ENCODE measurements around the gene LENG8.
"Not testable (repeated sequence)": the region's sequence is repeated elsewhere in the genome, so short reads cannot be mapped to it uniquely, and the experiment has no call there.

Gene LENG8

DNA sequence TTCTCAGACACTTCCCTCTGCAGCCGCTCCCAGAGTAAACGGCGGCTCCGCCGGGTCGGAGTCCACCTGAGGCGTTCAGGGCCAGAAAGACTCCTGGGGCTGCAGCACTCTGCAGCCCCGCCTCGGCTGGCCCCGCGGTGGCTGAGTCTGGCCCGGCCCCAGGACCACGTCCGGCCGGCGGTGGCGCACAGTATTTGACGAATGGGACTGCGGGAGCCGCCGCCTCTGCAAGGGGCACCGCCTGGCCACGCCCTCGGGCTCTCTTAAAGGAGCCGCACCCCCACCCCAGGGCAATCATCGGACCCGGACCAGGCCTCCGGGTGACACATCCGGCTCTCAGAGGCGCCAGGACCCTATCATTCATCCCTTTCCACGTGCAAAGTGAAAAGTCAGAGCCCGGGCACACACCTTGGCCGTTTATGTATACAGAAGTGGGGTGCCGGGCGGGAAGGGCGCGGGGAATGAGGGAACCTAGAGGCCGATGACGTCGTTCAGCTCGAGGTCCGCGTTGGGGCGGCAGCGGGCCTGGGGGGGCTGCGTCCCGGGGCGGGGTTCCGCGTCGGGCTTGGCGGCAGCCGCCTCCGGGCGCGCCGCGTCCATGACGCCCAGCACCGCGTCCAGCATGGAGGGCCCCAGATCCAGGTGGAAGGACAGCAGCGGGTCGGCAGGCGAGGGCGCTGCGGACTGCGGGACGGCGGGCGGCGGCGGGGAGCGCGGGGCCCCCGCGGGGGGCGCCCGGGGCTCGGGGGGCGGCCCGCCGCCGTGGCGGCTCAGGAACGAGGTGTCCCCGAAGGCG is 15.8 kb downstream of the LENG8 start:
- peak overlapping the region; percentile 63 for H3K4me3 ChIP-seq (ENCODE audit: low read depth, low read length)
- ChIA-PET CTCF (no interaction called here), POLR2A (no interaction called here)
- DNase-seq (ENCODE audit: low read depth, low spot score), result no peak
- TF ChIP-seq, protein P1, sequence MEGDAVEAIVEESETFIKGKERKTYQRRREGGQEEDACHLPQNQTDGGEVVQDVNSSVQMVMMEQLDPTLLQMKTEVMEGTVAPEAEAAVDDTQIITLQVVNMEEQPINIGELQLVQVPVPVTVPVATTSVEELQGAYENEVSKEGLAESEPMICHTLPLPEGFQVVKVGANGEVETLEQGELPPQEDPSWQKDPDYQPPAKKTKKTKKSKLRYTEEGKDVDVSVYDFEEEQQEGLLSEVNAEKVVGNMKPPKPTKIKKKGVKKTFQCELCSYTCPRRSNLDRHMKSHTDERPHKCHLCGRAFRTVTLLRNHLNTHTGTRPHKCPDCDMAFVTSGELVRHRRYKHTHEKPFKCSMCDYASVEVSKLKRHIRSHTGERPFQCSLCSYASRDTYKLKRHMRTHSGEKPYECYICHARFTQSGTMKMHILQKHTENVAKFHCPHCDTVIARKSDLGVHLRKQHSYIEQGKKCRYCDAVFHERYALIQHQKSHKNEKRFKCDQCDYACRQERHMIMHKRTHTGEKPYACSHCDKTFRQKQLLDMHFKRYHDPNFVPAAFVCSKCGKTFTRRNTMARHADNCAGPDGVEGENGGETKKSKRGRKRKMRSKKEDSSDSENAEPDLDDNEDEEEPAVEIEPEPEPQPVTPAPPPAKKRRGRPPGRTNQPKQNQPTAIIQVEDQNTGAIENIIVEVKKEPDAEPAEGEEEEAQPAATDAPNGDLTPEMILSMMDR (IDR thresholded peaks at IDR 0.05; ENCODE audit: insufficient read depth, low read length, missing control alignments), result no peak

- DNase-seq (ENCODE audit: low read depth, low spot score), result no peak
- TF ChIP-seq, protein P1 (IDR thresholded peaks at IDR 0.05; ENCODE audit: insufficient read depth, low read length, missing control alignments), result no peak
- ChIA-PET CTCF (no interaction called here), POLR2A (no interaction called here)
- H3K4me3 ChIP-seq (ENCODE audit: low read depth, low read length), result no peak overlapping the region
Measured at GRCh38 chr19:54465426-54466109, 16.6 kb downstream of the LENG8 start.

DNA sequence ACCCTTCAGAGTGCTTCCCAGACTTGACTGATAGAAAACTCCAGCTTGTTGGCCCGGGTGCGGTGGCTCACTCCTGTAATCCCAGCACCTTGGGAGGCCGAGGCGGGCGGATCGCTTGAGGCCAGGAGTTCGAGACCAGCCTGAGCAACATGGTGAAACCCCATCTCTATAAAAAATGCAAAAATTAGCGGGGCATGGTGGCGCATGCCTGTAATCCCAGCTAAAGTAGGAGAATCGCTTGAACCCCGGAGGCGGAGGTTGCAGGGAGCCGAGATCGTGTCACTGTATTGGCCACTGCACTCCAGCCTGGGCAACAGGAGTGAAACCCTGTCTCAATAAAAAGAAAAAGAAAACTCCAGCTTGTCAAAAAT is 17.1 kb downstream of the LENG8 start:
- H3K4me3 ChIP-seq (ENCODE audit: low read depth, low read length); POLR2A ChIA-PET; DNase-seq (ENCODE audit: low read depth, low spot score); CTCF ChIA-PET: not testable (repeated sequence)

GRCh38 chr19:54469496-54469934 is 20.5 kb downstream of the LENG8 start:
- POLR2A ChIA-PET, result no interaction called here
- no peak overlapping the region for H3K4me3 ChIP-seq (ENCODE audit: low read depth, low read length)

GRCh38 chr19:54470276-54470887 is 21.4 kb downstream of the LENG8 start:
- TF ChIP-seq, protein P1 (IDR thresholded peaks at IDR 0.05; ENCODE audit: insufficient read depth, low read length, missing control alignments), result no peak
- CTCF ChIA-PET, result interaction anchor here (0.9 to 1.7 kb wide), 3 partner anchors 9 to 618 kb away, joined by 3 read pairs; no protein-coding TSS in a partner anchor
- peak overlapping the region; percentile 59; the same call in 1 of the 2 replicates for H3K4me3 ChIP-seq (ENCODE audit: low read depth, low read length)
- no peak for DNase-seq (ENCODE audit: low read depth, low spot score)
- POLR2A ChIA-PET, result no interaction called here

More at GRCh38 chr19:54469496-54469934, 20.5 kb downstream of the LENG8 start:
- TF ChIP-seq, protein P1 (IDR thresholded peaks at IDR 0.05; ENCODE audit: insufficient read depth, low read length, missing control alignments), result no peak
- CTCF ChIA-PET, result interaction anchor here (0.9 to 1.3 kb wide), 2 partner anchors 10 to 619 kb away, joined by 3 read pairs; no protein-coding TSS in a partner anchor
- DNase-seq (ENCODE audit: low read depth, low spot score), result no peak

GRCh38 chr19:54470991-54471782 is 22.2 kb downstream of the LENG8 start:
- POLR2A ChIA-PET, result no interaction called here
- H3K4me3 ChIP-seq (ENCODE audit: low read depth, low read length), result peak overlapping the region; percentile 59
- TF ChIP-seq, protein P1 (IDR thresholded peaks at IDR 0.05; ENCODE audit: insufficient read depth, low read length, missing control alignments), result no peak
- CTCF ChIA-PET, result interaction anchor here (1.7 kb wide), 1 partner anchor 10 kb away, joined by 3 read pairs; no protein-coding TSS in a partner anchor
- no peak for DNase-seq (ENCODE audit: low read depth, low spot score)
